GM21576 (cell line): Measurements from ENCODE around the gene NRG2.

Source experiments
- ATAC-seq: cut with Tn5 transposase; IDR thresholded peaks from one replicate; pipeline ENCODE4 v1.9.1; 2021; ENCODE audit warnings: mild to moderate bottlenecking, moderate library complexity; ENCODE audit not compliant: unreplicated experiment

Gene NRG2

GRCh38 chr5:139806726-139807646, 236.1 kb downstream of the NRG2 start:
- no peak for ATAC-seq

DNA sequence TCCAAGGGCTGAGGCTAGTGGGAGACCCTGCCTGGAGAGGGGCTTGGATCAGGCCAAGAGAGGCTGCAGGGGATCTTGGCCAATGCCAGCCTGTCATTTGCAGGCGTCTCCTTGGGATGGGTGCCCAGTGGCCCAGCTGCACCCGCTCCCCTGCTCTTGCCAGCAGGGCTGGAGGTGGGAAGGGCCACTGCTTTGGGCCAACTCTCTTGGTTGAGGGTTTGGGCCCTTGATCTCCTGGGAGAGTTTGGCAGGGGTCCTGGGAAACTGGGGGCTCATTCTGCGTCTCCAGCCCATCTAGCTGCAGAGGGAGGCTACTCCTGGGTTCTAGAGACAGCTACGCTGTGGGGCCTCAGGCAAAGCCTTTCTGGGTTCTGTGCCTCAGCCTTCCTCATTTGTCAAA, 237.0 kb downstream of the NRG2 start:
- no peak for ATAC-seq

DNA sequence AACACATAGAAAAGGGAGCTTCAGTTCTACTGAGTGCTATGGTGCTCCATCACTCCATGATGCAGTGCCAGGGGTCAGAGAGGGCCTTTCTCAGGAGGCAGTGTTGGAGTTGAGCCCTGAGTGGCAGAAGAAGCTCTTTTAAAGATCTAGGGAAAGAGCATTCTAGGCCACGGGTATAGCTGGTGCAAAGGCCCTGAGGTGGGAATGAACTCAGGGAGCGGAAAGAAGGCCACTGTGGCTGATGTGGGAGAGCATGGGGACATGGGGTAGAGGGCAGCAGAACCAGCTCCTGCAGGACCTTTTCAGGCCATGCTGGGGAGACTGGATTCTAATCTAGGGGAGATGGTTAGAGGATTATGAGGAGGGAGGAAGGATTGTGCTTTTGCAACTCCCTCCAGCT, 237.6 kb downstream of the NRG2 start:
- no peak for ATAC-seq

DNA sequence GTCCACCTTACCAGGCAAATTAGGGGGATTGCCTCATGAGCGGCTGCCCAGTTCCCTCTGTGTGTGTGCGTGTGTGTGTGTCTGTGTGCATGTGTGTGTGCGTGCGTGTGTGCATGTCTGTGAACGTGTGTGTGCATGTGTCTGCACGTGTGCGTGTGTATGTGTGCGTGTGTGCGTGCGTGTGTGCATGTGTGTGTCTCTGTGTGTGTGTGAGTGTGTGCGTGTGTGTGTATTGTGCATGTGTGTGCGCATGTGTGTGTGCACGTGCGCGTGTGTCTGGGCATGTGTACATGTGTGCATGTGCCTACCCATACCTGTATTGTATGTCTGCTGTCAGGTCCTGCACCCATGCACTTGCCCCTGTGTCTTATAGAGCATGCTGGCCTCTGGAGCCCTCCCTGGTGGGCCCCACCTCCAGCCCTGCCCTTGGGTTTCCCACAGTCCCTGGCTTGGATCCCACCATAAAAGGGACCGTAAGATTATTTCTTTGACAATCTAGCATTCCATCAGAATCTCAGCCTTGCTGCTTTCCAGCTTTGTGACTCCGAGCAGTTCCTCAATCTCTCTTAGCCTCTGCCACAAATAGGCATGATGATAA, 238.2 kb downstream of the NRG2 start:
- no peak for ATAC-seq

DNA sequence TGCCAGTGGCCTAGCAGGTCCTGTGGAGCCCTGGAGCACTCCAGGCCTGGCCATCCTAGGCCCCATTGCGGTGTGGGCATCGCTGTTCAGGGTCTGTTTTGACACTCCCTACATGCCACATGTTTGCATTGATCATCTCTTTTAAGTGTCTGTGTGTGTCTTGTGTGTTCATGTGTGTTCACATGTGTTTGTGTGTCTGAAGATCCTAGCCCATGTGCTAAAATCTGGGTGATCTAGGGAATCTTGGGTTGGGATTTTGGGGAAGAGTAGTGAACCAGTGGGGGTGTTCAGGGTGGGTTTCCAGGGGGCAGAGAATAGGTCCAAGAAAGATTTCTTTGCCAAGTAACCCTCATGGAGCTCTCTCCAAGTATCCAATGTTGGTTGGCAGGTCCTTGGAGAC, 239.1 kb downstream of the NRG2 start:
- no peak for ATAC-seq

DNA sequence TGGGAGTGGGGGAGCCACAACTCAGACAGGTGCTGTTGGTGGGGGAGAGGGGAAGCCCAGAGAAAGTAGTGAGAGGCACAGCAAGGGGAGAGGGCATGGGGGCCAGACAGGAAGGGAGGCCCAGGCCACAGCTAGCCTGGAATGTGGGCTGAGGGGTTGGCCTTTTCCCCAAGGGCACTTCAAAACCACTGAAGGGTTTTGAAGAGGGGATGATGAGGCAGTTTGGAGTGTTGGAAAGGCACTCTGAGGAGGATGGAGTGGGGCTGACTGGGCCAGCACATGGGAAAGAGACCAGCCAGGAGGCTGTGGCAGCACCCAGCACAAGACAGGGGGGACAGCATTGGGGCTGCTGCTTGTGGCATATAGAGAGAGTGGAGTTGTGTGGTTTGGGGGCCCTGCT, 243.7 kb downstream of the NRG2 start:
- no peak for ATAC-seq

DNA sequence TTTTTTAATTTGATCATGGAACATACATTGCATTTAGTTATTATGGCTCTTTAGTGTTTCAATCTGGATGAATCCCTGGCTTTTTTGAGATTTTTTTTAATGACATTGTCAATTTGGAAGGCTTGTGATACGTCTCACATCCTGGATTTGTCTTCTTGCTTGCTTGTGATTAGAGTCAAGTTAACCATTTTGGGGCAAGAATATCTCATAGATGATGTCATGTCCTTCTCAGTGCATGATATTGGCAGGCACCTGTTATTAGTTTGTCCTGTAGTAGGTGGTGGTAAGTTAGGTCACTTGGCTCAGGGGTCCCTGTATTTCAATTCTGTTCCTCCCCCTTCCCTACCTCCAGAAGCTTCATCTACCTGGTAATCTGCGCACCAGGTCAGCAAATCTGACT, 244.2 kb downstream of the NRG2 start:
- no peak for ATAC-seq

DNA sequence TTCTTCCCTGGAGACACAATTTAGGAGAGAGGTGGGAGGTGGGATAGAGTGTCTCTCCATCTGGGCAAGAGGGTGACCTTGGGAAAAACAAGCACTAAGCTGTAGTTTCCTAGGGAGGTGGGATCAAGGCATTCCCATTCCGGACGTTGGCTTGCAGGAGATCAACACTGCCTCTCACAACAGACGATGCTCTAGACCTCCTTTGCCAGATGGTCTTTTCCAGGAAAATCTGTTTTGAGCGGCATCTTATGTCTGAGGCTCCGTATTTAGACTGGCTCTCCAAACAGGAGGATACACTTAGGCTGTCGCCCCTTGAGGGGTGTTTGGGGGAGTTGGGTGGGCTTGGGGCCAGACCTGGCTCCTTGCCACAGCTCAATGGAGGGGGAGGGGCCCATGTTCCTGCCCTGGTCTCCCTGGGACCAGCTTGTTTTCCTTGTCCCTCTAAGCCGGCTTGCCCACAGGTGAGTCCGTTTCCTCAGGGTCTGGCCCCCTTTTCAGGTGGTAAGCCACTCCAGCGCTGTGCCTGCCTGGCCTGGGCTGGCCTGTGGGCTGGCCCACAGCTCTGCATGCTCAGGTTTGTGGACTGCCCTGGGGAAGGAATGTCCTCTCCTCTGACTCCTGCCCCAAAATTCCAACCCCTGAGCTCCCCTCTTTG, 245.1 kb downstream of the NRG2 start:
- ATAC-seq: no peak

DNA sequence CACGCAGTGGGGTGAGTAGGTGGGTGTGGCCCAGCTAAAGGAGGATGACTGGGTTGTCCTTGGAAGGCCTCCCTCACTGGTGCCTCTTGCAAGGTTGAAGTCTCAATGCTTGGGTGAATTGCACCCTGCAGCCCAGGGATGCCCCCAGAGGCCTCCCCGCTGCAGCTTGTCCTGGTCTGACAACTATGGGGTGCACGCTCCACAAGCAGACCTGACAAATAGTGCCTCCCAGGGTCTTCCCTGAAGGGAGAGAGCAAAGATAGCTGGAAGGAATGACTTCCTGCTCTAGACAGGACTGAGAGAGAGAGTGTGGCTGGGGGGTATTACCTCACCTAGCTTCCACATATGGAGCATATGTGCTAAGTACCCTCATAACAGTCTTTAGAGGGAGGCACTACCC, 245.8 kb downstream of the NRG2 start:
- ATAC-seq: no peak
